ENCODE results near the gene DNAH5.
"Not testable (repeated sequence)": the region's sequence is repeated elsewhere in the genome, so short reads cannot be mapped to it uniquely, and the experiment has no call there.

Gene DNAH5

GRCh38 chr5:13944560-13945199 lies at the start of gene DNAH5:
DNAH5 (minus strand) TSS chr5:13944688; CDS start chr5:13944438, 250 bp downstream.
- no peak for DNase-seq

DNA sequence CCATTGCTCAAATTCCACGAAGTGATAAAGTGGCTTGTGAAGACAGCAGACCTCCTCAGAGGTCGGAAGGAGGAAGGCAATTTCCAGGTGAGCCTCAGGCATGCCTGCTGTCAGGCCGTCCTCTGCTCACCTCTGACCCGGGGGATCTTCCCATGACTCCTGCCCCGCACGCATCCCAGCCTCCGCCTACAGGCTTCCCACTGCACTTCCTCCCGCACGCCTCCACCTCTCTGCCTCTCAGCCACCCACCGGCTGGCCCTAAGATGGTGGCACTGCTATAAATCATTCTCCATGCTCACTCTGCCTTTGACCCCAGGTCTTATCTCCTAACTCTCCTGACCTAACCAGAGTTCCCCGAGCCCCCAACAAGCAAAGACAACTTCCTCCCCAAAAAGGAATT lies 49.4 kb upstream of the DNAH5 start:
- no peak for DNase-seq

DNA sequence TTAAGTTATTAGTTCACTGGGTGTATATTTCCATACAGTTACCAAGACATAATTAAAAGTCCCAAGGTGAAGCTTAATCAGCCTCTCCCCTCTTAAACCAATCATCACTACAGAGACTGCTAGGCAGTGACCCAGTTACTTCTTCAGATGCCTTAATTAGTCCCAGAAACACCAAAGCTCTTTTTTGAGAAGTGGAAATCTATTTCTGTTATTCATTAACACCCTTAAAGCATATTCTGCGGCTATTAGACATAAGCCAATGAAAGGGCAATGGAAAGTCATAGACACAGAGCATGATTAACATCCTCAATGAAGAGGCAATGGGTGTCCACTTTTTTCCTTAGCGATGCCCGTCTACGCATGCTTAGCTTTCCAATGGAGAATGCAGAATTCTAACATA lies 48.3 kb upstream of the DNAH5 start:
- DNase-seq: no peak

GRCh38 chr5:13991365-13991764 lies 46.9 kb upstream of the DNAH5 start:
- DNase-seq: no peak

- DNase-seq: no peak
Measured at GRCh38 chr5:13990896-13991295, 46.4 kb upstream of the DNAH5 start.

DNA sequence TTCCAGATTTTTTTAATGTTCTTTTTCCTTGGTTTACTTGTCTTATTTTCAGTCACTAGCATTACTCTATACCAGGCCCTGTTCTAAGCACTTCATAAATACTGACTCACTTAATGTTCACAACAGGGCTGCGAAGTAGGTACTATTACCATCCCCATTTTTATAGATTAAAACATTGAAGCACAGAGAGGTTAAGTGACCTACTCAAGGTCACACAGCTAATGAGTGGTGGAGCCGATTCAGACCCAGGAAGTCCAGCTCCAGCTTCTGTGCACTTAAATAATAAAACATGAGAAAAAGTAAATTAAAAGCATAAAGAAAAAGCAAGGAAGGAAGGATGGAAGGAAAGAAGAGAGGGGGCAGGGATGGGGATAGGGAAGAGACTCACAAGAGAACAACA lies 45.3 kb upstream of the DNAH5 start:
- no peak for DNase-seq

- peak; percentile 78 for DNase-seq
Measured at GRCh38 chr5:13987843-13988464, 43.5 kb upstream of the DNAH5 start.

- no peak for DNase-seq
Measured at GRCh38 chr5:13985731-13986418, 41.4 kb upstream of the DNAH5 start.

DNA sequence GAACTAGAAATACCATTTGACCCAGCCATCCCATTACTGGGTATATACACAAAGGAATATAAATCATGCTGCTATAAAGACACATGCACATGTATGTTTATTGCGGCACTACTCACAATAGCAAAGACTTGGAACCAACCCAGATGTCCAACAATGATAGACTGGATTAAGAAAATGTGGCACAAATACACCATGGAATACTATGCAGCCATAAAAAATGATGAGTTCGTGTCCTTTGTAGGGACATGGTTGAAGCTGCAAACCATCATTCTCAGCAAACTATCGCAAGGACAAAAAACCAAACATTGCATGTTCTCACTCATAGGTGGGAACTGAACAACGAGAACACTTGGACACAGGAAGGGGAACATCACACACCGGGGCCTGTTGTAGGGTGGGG lies 40.4 kb upstream of the DNAH5 start:
- not testable (repeated sequence) for DNase-seq

- peak; percentile 57 for DNase-seq
Measured at GRCh38 chr5:13976867-13977830, 32.7 kb upstream of the DNAH5 start.

DNA sequence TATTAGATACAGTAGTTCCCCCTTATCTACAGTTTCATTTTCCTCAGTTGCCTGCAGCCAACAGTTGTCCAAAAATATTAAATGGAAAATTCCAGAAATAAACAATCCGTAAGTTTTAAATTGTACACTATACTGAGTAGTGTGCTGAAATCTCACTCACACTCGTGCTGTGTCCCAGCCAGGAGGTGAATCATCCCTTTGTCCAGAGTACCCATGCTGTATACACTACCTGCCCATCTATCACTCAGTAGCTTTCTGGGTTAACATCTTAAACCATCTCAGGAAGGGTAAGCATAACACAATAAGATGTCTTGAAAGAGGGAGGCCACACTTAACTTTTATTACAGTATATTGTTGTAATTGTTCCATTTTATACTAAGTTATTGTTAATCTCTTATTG lies 31.7 kb upstream of the DNAH5 start:
- DNase-seq: no peak

- no peak for DNase-seq
Measured at GRCh38 chr5:13975246-13975645, 30.8 kb upstream of the DNAH5 start.

DNA sequence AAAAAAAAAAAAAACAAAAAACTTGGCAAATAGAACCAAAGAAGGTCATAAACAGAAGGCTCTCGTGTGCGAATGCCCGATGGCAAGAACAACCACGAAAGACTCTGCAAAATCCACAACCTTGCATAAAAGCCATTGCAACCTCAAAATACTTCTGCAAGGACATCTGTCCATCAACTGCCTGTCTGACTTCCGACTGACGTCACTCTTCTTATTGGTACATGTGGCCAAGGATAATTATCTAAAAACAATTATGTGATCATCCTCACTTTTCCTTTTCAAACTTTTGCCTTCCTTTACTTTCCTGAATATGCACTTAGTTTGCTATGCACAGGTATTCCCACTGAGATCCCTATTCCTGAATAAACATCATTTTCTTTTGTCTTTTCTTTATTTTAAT lies 29.2 kb upstream of the DNAH5 start:
- no peak for DNase-seq

DNA sequence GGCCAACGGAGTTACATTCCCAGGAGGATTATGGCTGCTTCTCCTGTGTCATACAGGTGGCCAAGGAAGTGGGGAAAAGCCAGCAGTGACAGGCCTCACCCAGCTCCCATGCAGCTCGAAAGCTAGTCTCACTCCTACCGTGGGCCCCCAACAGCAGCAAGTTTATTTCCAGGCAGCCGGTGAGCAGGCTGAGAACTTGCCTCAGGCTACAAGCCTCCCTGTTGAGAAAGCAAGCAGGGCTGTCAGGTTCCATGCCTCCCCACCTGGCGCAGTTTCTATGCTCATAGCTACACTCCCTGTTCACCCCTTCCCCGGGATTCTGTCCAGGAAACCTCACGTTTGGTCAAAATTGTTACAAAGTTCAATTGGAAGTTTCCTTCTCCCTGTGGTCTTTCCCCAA lies 27.5 kb upstream of the DNAH5 start:
- DNase-seq: no peak

DNA sequence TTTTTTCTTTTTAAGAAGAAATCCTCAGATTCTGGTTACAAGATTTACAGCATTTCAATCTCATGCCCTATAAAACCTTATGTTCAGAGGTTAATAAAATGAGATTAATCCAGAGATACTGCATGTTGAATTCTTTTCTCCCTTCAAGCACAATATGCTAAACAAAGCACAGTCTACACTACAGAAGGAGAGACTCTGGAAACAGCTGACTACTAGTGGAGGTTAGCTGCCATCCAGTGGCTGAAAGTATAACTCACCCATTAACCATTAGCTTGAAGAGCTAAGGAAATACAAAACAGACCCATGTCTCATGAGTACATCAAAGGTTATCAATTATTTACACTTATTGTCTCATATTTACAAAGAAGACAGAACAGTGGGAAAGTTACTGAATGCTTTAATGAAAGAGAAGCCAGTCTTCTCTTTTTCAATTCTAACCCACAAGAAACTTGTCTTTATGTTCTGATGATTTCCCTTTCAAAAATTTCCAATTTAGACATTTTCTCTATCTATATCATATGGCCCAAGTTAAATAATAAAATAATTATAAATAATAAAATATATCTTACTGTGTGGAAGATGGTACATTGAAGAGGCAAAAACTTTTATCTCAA lies 12.7 kb upstream of the DNAH5 start:
- DNase-seq: peak; percentile 70

DNA sequence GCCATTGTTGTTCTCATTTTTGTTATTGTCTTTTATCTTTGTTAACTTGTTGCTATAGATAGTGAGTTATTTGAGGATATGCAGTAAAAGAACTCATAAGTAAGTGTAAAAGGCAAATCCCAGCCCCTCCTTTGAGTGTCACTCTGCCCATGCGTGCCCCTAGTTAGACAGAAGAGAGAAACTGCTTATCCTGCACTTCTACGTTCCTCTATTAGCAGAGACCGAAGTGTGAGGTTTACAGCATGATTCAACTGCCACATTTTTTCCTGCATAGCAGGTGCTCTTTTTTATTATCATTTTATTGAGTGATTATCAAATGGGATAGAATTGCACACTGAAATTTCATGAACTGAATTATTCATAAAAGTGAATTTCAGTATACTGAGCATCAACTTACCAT lies 12.0 kb upstream of the DNAH5 start:
- DNase-seq: no peak

- no peak for DNase-seq
Measured at GRCh38 chr5:13955896-13956295, 11.4 kb upstream of the DNAH5 start.

DNA sequence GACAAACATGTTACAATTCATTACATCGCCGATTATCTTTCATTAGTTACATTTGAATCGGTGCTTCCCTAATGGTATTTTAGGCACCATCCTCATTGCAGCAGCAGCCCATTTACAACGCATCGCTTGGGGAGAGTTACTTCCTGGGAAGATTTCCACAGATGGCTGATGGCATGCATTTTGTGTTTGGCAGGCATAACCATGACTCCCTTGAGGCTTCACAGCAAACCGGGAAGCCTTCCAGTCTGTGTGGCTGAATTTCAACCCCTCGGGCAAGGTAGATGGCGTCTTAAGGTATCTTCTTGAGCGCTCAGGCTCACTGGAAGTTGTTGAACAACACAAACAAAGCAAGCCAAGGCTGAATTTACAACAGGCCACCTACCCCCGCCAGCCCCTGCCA lies 1.6 kb upstream of the DNAH5 start:
- no peak for DNase-seq

DNA sequence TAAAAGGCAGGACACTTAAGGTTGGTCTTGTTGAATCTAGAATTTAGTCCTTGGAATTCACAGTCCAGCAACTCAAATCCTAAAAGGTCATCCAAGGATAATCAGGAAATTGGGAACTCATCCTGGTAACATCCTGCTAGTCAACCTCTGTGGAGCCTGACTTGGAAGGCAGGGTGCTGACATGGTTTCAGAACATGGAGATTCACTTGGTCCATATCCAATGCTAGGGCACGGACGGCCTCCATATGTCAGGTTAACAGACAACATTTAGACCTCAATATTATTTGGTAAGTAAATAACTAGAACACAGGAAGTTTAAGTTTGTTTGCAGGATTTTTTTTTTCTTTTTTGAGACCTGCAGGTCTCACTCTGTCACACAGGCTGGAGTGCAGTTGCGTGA lies 783 bp upstream of the DNAH5 start:
- no peak for DNase-seq

GRCh38 chr5:13943676-13944075 lies 812 bp downstream of the DNAH5 start:
- no peak for DNase-seq

DNA sequence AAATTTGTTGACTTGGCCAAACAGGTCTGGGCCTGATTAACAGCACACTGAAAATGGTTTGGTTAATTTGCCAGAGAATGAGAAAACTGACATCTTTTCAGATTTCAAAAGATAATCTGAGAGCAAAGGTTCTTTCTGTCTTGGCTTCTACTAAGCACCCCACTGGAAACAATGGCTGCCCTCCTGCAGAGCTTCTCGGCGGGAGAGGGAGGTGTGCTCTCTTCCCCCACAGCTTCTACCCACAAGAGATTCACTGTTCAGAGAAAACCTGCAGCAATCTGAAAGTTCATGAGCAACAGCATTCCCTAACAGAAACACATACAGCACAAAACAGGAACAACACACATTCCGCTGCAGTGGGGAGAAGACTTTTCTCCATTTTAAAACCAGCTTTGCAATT lies 3.0 kb downstream of the DNAH5 start:
- DNase-seq: no peak

DNA sequence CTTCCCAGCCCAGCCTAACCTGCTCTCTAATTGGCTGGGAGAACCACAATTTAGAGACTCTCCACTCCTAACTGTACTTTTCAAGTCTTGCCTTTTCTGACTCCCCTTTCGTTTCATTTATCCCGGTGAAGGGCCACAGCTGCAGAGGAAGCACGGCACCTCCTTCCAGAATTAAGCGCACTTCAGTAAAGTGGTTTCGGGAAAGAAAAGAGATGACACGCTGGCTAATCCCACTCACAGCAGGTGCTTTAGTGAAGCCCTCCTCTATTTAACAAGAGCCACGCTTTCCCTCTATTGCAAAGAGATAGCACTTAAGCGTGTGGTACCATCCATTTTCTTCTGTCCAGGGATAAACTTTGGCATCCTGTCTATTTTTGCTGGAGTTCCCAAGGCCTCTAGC lies 4.8 kb downstream of the DNAH5 start:
- no peak for DNase-seq

DNA sequence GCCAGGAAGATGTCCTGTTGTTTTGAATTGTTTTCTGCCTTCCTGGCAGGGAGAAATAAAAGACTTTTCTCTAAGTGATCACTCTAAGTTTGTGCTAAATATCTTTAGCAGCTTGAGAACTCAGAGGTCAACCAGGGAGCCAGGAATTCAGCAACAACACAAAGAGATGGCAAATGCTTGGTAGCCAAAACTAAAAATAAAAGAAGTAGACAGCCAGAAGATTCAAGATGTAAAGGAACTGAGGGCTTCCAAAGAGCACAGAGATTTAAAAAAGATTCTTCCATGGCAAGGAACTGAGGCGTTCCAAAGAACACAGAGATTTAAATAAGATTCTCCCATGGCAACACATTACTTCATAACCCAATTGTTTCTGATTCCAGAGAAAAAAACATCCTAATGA lies 9.6 kb downstream of the DNAH5 start:
- DNase-seq: no peak

All from hematopoietic multipotent progenitor cell treated with erythropoietin and hydrocortisone succinate and interleukin-3 and kit ligand, for 4 days (in vitro differentiated cells).